Measurements from ENCODE around the gene C1QTNF7.
A peak's percentile ranks its signal among the peaks of the same experiment; 100 is the strongest.

Gene C1QTNF7

GRCh38 chr4:15444276-15444675, 16.4 kb downstream of the C1QTNF7 start:
- H3K4me2 ChIP-seq (ENCODE audit: low read depth, low read length, poor library complexity, severe bottlenecking) = peak overlapping the region; percentile 35
- H3K9me3 ChIP-seq (ENCODE audit: insufficient read depth, low read depth, low read length) = no peaks in the 10 kb centered on the region
- H4K20me1 ChIP-seq (ENCODE audit: insufficient read depth, low read length, poor library complexity, severe bottlenecking) = no peaks in the 10 kb centered on the region
- no peaks in the 10 kb centered on the region for H3F3A ChIP-seq (ENCODE audit: low read depth)
- no peak overlapping the region for H3K9ac ChIP-seq (ENCODE audit: low read depth, low read length, poor library complexity, severe bottlenecking)
- H3K9me2 ChIP-seq (replicated peaks; ENCODE audit: low read depth, low read length) = no peaks in the 10 kb centered on the region
- no peaks in the 10 kb centered on the region for H3K36me3 ChIP-seq (ENCODE audit: insufficient read depth, low read length)
- H3K79me2 ChIP-seq (ENCODE audit: insufficient read depth, low read length) = no peaks in the 10 kb centered on the region
- no peak for TF ChIP-seq CTCF (conservative IDR thresholded peaks at IDR 0.05; ENCODE audit: low read length)
- no peak for TF ChIP-seq EZH2phosphoT487 (IDR thresholded peaks at IDR 0.05; ENCODE audit: borderline replicate concordance)
- peak overlapping the region; percentile 82; the same call in 1 of the 2 replicates for H2AFZ ChIP-seq (ENCODE audit: low read length)
- no peaks in the 10 kb centered on the region for H3K27me3 ChIP-seq (ENCODE audit: insufficient read depth, low read length, poor library complexity, severe bottlenecking)
- peaks cover 13% of the 10 kb centered on the region for H3K4me1 ChIP-seq (ENCODE audit: insufficient read depth, low read length, poor library complexity, severe bottlenecking)
- H3K4me3 ChIP-seq (ENCODE audit: low read length, poor library complexity, severe bottlenecking) = no peak overlapping the region

- no peak overlapping the region for H3K4me3 ChIP-seq (ENCODE audit: low read length, poor library complexity, severe bottlenecking)
- H3K4me1 ChIP-seq (ENCODE audit: insufficient read depth, low read length, poor library complexity, severe bottlenecking) = peaks cover 13% of the 10 kb centered on the region
- no peaks in the 10 kb centered on the region for H3F3A ChIP-seq (ENCODE audit: low read depth)
- no peaks in the 10 kb centered on the region for H4K20me1 ChIP-seq (ENCODE audit: insufficient read depth, low read length, poor library complexity, severe bottlenecking)
- H2AFZ ChIP-seq (ENCODE audit: low read length) = peak overlapping the region; percentile 82
- no peaks in the 10 kb centered on the region for H3K27me3 ChIP-seq (ENCODE audit: insufficient read depth, low read length, poor library complexity, severe bottlenecking)
- H3K9me3 ChIP-seq (ENCODE audit: insufficient read depth, low read depth, low read length) = no peaks in the 10 kb centered on the region
- H3K9me2 ChIP-seq (replicated peaks; ENCODE audit: low read depth, low read length) = no peaks in the 10 kb centered on the region
- H3K79me2 ChIP-seq (ENCODE audit: insufficient read depth, low read length) = no peaks in the 10 kb centered on the region
- TF ChIP-seq CTCF (conservative IDR thresholded peaks at IDR 0.05; ENCODE audit: low read length) = no peak
- no peak for TF ChIP-seq EZH2phosphoT487 (IDR thresholded peaks at IDR 0.05; ENCODE audit: borderline replicate concordance)
- no peaks in the 10 kb centered on the region for H3K36me3 ChIP-seq (ENCODE audit: insufficient read depth, low read length)
- H3K4me2 ChIP-seq (ENCODE audit: low read depth, low read length, poor library complexity, severe bottlenecking) = peak overlapping the region; percentile 35
- H3K9ac ChIP-seq (ENCODE audit: low read depth, low read length, poor library complexity, severe bottlenecking) = no peak overlapping the region
Observed at GRCh38 chr4:15444879-15445547, 17.2 kb downstream of the C1QTNF7 start.

GRCh38 chr4:15451181-15451865, 23.5 kb downstream of the C1QTNF7 start:
- Histone ChIP-seq H3K9me2 (replicated peaks; ENCODE audit: low read depth, low read length) (no peaks in the 10 kb centered on the region), H3K4me2 (ENCODE audit: low read depth, low read length, poor library complexity, severe bottlenecking) (peak overlapping the region; percentile 54), H3K27me3 (ENCODE audit: insufficient read depth, low read length, poor library complexity, severe bottlenecking) (no peaks in the 10 kb centered on the region), H3K9ac (ENCODE audit: low read depth, low read length, poor library complexity, severe bottlenecking) (peak overlapping the region; percentile 51), H3K4me1 (ENCODE audit: insufficient read depth, low read length, poor library complexity, severe bottlenecking) (peaks cover 12% of the 10 kb centered on the region), H3K36me3 (ENCODE audit: insufficient read depth, low read length) (no peaks in the 10 kb centered on the region), H3K79me2 (ENCODE audit: insufficient read depth, low read length) (no peaks in the 10 kb centered on the region), H3F3A (ENCODE audit: low read depth) (no peaks in the 10 kb centered on the region), H2AFZ (ENCODE audit: low read length) (peak overlapping the region; percentile 54), H3K9me3 (ENCODE audit: insufficient read depth, low read depth, low read length) (no peaks in the 10 kb centered on the region), H3K4me3 (ENCODE audit: low read length, poor library complexity, severe bottlenecking) (no peak overlapping the region), H4K20me1 (ENCODE audit: insufficient read depth, low read length, poor library complexity, severe bottlenecking) (no peaks in the 10 kb centered on the region)
- TF ChIP-seq CTCF (conservative IDR thresholded peaks at IDR 0.05; ENCODE audit: low read length) (no peak), EZH2phosphoT487 (IDR thresholded peaks at IDR 0.05; ENCODE audit: borderline replicate concordance) (no peak)

All from Loucy (cell line).